ENCODE data around the gene ADORA2A.
"Not testable (repeated sequence)": the region's sequence is repeated elsewhere in the genome, so short reads cannot be mapped to it uniquely, and the experiment has no call there.

Gene ADORA2A

GRCh38 chr22:24486501-24486921, 59.1 kb downstream of the ADORA2A start:
- no peak for DNase-seq (ENCODE audit: low read depth in 2 of 2)

- no peak for DNase-seq (ENCODE audit: low read depth in 2 of 2)
Measured at GRCh38 chr22:24489011-24489410, 61.6 kb downstream of the ADORA2A start.

- DNase-seq (ENCODE audit: low read depth in 2 of 2), result not testable (repeated sequence)
Measured at GRCh38 chr22:24489434-24489833, 62.0 kb downstream of the ADORA2A start.
